Astrocyte of the hippocampus (primary cell): ENCODE measurements around the gene DPP4.

ENCODE experiments used
- DNase-seq: peaks from one replicate; pipeline ENCODE4 v3.0.0; 2011; ENCODE audit warnings: low read depth, low spot score

Gene DPP4

DNA sequence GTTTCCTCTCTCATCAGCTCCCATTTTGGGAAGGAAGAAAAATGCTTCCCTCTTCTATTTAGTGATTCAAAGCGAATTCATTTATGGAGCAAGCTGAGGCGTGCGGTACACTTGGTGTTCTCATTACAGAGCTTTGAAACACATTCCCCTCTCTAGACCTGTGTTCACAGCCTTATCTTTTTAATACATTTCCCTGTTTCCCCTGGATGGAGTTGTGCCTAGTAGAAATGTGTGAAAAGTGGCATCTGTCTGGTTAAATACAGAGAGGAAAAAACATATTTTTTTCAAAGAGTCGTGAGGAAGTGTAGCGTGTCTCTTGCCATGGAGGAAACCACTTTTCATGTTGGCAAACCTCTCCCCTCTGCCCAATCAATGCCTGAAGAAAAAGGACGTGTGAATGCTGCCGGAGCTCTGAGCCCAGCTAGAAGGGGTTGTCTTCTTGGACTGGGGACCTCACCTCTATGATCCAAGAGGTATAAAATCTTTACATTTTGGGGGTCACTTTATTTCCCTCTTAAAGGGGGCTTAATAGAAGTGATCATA lies 52.4 kb downstream of the DPP4 start:
- DNase-seq = no peak

DNA sequence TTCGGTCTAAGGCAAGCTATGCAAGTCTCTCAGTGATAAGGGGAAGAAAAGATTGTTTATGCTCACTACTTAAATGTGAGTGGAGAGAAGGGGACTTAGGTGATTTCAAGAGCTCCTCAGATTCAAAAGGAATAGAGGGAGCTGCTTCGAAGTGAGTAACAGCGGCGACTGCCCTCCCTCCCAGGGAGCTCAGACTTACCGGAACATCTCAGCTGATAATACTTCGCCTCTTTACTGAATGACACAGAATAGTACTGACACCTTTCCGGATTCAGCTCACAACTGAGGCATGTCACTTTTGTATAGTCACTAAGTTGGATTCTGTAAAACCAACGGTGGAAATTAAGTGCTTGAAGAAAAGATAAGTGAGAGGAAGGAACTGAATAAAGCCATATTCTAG lies 55.5 kb downstream of the DPP4 start:
- no peak for DNase-seq

DNA sequence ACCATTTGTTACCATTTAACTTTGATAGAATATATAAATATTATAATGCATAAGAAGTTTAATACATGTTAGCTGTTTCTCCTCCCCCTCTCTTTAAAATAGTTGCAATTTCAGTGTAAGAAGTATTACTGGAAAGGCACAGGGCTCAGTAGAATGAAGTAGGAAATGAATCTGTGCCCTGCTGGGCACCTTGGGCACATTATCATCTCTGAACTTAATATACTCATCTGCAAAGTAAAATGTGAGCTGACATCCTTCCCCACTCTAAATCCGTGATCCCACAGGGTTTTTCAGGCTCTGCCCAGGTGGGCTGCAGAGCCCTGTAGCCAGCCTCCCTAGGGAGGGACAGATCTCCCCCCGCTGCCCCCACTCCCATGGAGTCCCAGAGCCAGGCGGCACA lies 56.8 kb downstream of the DPP4 start:
- DNase-seq = no peak

DNA sequence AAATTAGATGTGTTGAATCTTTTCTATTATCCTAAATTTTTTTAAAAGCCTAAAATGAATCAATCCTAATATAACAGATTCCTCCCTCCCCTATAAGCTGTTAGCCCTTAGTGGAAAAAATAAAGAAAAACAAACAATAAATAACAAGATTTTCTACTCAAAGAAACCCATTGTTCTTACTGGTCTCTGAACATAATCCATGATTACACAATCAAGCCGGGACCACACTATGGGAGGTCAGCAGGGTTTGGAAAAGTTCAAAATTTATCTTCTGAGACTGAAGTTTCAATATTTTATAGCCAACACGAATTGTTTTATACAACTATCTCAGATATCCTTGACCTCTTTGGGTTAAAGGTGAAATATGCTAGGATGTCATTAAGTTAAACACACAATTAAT lies 57.9 kb downstream of the DPP4 start:
- DNase-seq = no peak

DNA sequence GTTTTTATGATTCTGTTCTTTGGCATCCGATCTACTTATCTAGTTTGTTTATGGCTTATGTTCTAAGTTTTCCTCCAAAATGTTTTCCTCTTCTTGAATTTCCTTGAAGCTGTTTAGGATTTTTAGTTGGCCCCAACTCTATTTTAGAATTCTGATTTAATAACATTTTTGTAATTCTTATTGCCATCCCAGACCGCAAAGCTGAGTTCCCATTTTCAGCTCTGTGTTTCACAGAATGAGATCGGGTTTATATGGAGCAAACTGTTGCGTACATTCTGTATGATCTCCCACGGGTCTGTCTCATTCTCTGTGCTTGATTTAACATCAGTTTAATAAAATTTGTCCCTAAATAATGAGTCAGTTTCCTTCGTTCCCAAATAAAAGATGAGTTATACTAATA lies 59.3 kb downstream of the DPP4 start:
- no peak for DNase-seq

DNA sequence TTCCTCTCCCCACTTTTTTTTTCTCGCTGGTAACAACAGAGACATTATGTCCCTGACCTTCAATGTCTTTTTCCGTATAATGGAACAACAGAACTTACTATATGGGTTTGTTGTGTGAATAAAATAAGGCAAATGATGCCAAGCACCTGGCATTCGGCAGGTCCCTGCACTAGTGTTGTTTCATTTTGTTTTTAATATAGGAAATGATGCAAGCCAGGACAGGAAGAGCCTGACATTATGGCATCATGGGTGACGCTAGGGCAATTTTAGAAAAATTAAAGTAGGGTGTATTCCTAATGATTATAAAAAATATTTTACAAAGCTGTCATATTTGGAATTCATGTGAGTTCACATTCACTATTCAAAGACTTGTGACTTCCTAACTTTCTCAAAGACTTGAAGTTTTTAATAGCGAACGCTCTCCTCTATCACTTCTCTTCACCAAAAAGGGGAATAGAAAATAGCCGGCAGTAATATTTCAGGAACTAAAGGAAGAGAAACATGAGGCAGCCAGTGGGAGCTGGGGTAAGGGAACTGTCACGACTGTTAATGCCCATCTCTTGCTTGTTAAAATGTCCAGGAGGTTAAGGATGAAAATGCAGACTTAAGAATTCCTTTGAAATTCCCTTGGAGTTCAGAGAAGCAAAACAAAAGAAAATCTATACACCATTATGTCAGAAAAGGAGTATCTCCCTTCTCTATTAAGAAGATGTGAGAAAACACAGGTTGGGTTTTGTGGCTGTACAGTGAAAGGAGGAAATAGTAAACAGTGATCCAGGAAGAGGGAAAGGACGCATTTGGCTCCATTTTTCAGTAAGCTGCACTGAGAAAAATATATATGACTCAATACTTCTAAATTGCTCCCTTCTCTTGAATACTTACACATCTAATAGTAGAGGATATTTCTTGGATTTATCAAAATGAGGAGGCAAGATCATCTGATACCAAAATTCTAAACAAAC lies 60.2 kb downstream of the DPP4 start:
- no peak for DNase-seq

DNA sequence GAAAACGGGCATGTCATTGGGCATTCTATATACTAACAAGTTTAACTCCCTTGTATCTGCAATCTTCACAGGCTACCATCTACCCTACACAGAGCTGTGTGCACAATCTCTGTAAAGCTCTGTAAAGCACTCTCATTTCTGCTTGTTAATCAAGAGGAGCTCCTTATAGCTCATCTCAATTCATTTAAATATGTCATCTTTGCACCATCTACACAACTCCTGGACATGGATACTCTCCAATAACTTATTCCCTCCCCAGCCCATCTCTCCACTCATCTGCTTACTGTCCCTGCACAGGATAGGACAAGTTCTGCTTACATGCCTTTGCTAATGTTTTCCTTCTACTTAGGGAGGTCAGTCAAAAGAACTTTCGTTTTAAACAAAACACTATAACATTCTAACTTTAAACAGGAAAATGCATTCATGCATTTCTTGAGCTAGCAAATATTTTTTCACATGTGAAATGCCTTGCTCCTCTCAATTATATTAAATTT lies 61.4 kb downstream of the DPP4 start:
- no peak for DNase-seq

DNA sequence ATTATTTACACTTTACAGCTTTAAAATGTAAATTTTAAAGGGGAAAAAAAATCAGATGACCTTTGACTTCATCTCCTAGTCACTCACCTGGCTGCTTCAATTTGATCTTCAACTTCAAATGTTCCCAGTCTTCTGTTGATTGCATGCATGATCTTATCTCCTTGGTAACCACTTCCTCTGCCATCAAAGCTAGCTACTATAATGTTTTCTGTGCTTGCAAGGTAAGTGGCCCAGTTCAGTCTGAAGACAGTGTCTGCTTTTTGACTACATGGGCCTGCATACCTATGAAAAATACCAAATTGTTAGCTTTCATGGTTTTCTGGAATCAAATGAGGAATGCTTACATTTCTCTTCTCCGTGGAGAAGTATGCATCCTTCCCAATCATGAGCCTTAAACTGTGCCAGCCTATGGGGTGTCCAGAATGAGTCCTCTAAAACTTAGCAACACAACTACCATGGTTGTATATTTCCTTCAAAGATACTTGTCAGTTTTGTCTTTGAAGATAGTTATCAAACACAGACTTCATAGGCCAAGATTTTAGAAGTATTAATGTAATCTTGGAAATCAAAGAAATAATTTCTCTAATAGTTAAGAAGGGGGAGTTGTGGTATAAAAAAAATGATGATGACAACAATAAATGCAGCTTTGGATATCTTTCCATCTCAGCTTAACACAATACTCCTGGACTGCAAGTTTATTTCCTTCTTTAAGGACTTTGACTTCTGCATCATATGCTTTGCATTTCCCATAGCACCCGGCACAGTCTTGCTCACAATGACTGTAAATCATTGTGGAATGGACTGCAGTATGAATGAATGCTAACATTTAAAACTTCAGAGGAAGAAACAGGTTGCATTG lies 62.1 kb downstream of the DPP4 start:
- DNase-seq = no peak

DNA sequence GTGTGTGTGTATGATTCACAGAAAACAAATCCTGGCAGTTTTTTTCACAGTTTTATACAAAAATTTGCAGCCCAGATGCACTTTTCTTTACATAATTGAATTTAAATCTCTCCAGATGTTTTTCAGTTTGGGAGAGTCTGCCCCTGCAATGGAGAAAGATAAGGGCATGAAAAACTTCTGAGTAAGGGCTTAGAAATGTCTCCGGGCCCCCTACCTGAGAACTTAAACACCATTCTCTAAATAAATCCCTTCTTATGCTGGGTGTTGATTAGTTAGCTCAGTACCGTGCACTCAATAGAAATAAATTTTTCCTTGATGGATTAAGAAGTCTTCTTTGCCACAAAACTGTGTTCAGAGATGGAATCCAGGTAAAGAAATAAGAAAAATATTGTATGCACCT lies 64.5 kb downstream of the DPP4 start:
- DNase-seq = no peak

DNA sequence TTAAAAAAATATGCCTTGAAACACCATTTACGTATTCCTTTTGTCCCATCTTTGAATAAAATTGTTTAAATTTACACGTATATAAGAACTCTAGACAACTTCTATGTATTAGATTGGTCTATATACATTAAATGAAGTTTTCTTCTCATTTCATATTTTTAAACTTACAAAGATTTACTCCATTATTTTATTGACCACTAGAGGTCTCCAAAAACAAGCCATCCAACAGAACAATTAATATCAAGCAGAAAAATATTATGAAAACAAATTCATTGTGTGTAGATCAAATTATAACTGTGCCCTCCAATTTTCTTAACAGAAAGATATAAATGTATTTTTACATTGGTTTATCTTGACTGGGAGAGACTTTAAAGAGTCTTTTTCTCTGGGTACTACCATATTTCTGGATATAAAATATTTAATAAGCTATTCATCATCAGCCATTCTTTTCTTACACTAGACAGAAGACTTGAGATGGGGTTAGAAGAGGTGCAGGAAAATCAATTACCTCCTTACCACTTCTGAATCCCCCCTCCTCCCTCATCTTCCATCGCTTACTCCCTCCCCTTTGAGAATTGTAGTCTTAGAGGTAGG lies 66.5 kb downstream of the DPP4 start:
- DNase-seq = no peak

DNA sequence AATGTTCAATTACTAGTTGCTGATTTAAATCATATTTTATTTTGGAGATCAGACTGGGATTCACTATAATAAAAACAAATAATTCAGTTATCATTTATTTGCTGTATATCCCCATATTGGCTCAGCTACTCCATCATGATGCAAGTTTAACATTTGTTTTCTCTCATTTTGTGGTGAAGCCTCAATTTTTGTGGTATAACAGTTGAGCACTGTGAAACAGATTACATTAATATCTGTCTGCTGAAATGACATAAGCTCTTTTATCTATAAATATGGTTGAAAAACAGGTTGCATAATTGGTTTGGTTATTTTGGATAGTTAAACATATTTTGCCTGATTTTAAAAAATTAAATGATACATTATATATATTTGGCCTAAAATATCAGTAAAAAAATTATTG lies 67.7 kb downstream of the DPP4 start:
- no peak for DNase-seq

DNA sequence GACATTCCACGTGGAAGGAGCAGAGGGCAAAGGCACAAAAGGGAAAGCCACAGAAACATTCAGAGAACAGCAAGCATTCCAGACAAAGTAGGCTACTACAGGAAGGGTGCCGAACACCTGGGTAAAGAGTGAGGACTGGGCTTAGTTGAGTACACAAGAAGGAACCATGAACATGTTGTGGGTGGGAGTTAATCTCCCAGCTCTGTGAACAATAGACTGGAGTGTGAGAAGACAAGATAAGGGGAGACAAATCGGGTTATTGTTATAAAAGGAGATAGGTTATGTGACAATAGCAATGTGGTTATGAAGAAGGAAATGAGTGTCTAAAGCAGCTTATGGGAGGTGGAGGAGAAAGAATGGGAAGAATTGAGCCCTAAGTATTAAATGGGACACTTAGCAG lies 70.0 kb downstream of the DPP4 start:
- no peak for DNase-seq

DNA sequence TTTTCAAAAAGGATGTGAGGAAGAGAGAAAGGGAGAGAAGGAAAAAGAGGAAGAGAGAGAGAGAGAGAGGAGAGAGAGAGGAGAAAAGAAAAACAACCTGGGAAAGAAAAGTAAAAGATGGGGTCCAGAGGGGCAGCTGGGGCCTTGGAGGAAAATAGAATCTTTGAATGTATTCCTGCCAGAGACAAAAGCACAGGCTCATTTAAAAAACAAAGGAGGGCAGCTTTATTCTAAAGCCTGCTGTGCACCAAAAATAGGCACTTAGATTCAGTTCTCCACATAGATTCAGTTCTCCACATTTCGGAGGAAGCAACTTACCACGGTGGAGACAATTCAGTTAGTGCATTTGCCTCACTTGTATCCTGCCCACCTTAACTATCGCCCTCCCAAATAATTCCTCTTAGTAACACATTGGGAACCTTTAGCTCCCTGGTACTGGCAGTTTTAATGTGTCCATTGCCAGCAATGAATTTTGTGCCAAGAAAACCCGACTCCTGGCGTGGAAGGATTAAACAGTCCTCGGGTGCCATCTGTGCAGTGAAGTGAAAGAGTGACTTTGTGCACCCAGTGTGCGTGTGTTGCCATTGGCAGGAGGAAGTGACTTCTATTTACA lies 71.3 kb downstream of the DPP4 start:
- peak; percentile 26 for DNase-seq

DNA sequence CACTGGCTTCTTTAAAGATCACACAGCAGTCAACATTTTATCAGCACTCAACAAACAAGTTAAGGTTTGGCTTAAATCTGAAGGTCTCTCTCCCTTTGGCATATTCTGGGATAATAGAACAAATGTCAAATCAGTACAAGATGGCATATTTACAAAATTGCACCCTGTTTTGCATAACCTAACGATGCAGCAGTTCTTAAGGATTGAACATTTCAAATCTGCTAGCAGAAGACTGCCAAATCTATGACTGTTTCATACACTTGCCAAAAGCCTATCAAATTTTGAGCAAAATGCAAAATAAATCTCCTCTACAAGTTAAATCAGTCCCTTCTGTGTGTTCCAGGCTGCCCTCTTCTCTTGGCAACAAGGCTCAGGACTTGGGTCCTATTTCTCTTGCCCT lies 73.6 kb downstream of the DPP4 start:
- no peak for DNase-seq

DNA sequence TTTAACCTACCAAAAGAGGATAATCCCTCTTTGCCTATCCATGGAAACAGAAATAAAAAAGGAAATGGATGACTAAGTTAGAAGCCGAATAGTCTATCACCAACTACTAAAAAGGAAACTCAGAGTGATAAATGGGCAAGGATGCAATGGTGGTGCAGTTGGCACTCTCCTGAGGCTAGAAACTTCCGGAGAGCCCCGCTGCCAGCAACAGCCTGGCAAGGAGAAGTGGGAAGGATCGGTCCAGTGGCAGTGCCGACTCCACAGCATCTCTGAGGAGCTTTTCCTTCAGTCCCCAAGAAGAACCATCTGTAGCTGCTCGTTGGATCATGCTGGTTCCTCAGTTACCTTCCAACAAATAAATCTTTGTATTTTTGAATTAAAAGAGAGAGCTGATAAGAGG lies 74.7 kb downstream of the DPP4 start:
- DNase-seq = no peak

DNA sequence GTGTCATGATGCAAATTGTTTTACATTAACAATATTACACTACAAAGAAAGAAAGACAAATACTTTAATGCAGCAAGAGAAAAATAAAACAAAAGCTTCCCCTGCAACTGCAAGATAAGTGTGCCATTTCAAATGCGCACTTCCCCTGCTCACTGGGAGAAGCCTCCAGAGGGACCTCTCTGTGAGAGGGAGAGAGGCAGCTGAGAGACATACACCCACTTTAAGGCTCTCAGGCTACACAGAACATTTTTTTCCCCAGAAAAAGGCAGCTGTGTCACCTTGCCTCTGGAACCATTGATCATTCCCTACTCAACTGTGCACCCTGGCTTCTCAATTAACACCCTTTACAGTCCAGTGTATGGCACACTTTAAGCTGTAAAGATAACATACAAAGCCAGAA lies 75.2 kb downstream of the DPP4 start:
- DNase-seq = no peak

DNA sequence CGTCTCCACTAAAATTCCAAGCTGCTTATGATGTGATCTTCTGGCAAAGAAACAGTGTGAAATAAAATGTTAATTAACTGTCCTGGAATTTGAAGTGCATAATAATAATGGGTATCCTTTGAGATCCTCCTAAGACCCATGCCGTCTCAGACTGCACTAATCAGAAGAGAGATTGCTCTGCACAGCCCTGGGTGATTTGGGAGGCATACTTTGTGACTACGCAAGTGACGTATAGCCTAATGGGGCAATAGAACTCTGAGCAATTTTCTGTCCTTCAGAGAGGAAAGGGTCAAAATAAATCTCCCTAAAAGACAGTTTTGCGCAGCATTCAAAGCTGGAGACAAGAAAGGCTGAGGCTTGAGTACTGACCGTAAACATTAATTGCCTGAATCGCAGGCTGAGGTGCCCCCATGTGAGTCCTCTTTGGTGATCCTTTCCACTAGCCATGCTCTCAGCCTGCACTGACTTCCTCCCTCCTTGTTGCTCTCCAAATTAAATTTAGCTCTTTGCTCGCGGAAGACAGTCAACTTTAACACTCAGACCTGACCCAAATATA lies 76.0 kb downstream of the DPP4 start:
- DNase-seq = no peak

DNA sequence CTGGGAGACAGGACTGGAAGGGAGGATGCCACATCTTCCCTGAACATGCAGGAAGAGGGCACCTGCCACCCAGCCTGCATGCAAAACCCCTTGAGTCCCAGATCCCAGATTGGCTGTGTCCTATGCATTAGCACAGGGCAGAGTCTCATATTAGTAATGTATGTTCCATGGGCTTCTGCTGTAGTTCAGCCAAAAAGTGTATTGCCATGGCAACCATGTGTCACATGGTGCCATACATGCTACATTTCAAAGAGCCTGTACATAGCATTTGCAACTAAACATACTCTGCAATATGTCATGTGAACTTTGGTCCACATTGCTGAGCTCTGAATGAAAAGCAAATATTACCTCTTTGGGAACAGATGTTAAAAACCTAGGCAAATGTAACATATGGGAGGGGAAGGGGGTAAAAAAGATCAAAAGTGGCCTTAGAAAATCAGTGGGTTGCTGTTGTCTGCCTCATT lies 78.4 kb downstream of the DPP4 start:
- DNase-seq = no peak

DNA sequence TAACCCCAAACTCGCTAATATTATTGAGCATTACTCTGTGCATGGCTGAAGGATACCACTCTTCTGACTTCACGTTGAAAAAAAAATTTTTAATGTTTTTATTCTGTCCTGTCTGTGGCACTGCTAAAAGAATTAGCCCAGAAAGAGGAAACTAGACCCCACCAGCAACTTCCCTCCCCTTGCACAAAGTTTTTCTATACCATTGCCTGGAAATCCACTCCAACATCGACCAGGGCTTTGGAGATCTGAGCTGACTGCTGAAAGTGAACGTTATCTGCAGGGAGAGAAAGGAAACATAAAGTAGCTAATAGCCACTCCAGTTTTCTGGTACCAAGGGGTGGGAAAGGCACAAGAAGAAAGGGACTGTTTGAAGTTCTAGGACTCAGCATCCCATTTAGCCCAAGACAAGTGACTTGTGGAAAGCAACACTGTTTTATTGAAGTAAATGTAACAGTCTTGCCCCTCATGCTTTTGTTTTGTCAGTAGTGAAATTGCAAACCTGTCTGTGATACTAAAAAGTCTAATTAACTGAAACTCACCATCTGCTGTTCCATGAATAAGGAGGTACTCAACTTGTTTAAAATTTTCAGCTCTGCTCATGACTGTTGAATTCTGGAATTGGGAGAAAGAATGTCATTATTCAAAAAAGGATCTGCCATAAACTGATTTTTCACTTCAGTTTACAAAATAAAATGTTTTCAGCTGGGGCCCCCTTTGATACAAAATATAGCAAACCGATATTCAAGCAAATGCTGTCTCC lies 79.1 kb downstream of the DPP4 start:
- DNase-seq = no peak

DNA sequence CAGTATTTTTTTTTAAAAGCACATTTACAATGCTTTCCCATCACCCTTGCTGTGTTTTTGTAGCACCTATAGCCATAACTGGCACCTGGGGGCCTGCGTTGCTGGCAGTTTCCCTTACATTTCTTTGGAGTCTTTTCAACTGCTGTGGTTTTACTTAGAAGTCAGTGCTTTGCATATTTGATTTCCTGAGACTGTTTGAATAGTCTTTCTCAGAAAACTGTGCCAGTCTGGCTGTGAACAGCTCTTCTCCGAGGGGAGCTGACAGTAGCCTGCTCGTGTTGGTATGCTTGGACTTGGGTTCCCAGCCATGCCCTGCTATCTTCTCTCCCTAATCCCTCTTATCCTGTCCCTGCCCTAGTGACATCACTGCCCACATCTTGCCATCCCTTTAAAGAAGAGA lies 81.5 kb downstream of the DPP4 start:
- peak; percentile 59 for DNase-seq
